ENCODE data around the gene NCOA3.

NCOA3 gene

GRCh38 chr20:47598911-47599744 lies 97.4 kb downstream of the NCOA3 start:
- peak overlapping the region in 1 of 2 donors; percentile 19 for H3K27ac Mint-ChIP-seq
- no peak overlapping the region for H3K4me3 Mint-ChIP-seq
- H3K36me3 Mint-ChIP-seq (ENCODE audit: insufficient read depth) = peaks cover 13% of the 10 kb centered on the region
- no peaks in the 10 kb centered on the region for H3K9me3 Mint-ChIP-seq
- ATAC-seq (replicated peaks) (no peak), DNase-seq (no peak)
- H3K27me3 Mint-ChIP-seq = no peaks in the 10 kb centered on the region
- peaks cover 8 to 31% of the 10 kb centered on the region in 2 donors for H3K4me1 Mint-ChIP-seq (ENCODE audit: low read depth in 2 of 2)

DNA sequence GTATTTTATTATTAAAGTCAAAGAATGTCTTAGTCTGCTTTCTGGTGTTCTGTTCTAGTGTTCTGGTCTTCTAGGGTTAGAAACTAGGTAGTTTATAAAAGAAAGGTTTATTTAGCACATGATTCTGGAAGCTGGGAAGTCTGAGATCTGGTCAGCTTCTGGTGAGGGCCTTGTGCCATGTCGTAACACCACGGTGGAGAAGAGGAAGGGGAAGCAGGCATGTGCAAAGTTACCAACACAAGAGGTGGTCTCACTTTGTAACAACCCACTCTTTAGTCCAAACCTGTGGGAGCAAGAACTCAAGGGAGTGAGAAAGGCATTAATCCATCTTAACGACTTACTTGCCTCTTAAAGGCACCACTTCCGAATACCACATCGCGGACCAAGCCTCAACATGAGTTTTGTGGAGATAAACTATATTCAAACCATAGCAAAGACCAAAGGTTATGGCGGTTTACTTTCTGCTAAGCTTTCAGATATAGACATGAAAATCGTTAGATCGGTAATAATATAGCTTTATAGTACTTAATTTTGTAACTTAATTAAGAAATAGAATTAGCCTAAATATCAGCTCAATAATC lies 99.4 kb downstream of the NCOA3 start:
- ATAC-seq (replicated peaks) (no peak), DNase-seq (no peak)
- Mint-ChIP-seq H3K36me3 (ENCODE audit: insufficient read depth) (peaks cover 10% of the 10 kb centered on the region), H3K27me3 (no peaks in the 10 kb centered on the region), H3K4me1 (ENCODE audit: low read depth in 2 of 2) (peaks cover 17 to 40% of the 10 kb centered on the region in 2 donors), H3K9me3 (no peaks in the 10 kb centered on the region), H3K4me3 (no peak overlapping the region), H3K27ac (no peak overlapping the region)

GRCh38 chr20:47603260-47603659 lies 101.6 kb downstream of the NCOA3 start:
- no peaks in the 10 kb centered on the region for H3K36me3 Mint-ChIP-seq (ENCODE audit: insufficient read depth)
- ATAC-seq (replicated peaks) (no peak), DNase-seq (no peak)
- peaks cover 25 to 50% of the 10 kb centered on the region in 2 donors for H3K4me1 Mint-ChIP-seq (ENCODE audit: low read depth in 2 of 2)
- no peak overlapping the region for H3K4me3 Mint-ChIP-seq
- no peaks in the 10 kb centered on the region for H3K9me3 Mint-ChIP-seq
- peak overlapping the region in 1 of 2 donors; percentile 85 for H3K27ac Mint-ChIP-seq
- no peaks in the 10 kb centered on the region for H3K27me3 Mint-ChIP-seq

GRCh38 chr20:47605673-47606413 lies 104.2 kb downstream of the NCOA3 start:
- Mint-ChIP-seq H3K9me3 (no peaks in the 10 kb centered on the region), H3K27me3 (no peaks in the 10 kb centered on the region), H3K36me3 (ENCODE audit: insufficient read depth) (no peaks in the 10 kb centered on the region), H3K4me3 (no peak overlapping the region), H3K4me1 (ENCODE audit: low read depth in 2 of 2) (peaks cover 30 to 51% of the 10 kb centered on the region in 2 donors), H3K27ac (peak overlapping the region; percentile 3 to 35)
- DNase-seq = no peak
- ATAC-seq (replicated peaks) = no peak

GRCh38 chr20:47606414-47606982 lies 104.8 kb downstream of the NCOA3 start:
- H3K9me3 Mint-ChIP-seq = no peaks in the 10 kb centered on the region
- H3K4me1 Mint-ChIP-seq (ENCODE audit: low read depth in 2 of 2) = peaks cover 33 to 53% of the 10 kb centered on the region in 2 donors
- DNase-seq (no peak), ATAC-seq (replicated peaks) (no peak)
- no peak overlapping the region for H3K4me3 Mint-ChIP-seq
- peak overlapping the region; percentile 16 to 35 for H3K27ac Mint-ChIP-seq
- no peaks in the 10 kb centered on the region for H3K36me3 Mint-ChIP-seq (ENCODE audit: insufficient read depth)
- no peaks in the 10 kb centered on the region for H3K27me3 Mint-ChIP-seq

DNA sequence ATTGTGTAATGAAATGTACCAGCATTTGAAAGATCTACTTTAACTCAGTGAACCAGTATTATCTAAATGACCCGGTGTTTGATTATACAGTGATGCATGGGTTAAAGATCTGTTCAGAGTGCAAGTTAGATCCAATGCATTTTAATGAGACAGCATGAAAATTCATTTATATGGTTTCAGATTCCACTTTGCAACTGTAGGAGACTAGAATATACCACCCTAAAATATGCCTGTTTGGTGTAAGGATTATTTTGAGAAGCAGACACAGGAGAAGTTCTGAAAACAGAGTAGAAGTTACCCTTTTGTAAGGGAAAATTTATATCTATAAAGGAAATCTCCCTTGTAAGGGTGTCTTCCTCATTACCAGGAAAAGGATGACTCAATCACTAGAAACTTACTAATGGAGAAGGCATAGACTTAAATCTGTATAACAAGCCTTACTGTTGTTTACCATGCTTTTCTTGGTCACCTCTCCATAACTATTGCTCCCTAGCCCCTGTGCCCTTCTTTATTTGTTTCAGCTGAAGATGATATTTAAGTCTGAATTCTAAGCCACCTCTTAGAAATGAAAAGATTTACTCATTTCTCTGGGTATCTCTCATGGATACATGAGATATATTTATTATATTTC lies 105.4 kb downstream of the NCOA3 start:
- ATAC-seq (replicated peaks) = no peak
- H3K9me3 Mint-ChIP-seq = no peaks in the 10 kb centered on the region
- DNase-seq = no peak

GRCh38 chr20:47609001-47609400 lies 107.3 kb downstream of the NCOA3 start:
- Mint-ChIP-seq H3K9me3 (no peaks in the 10 kb centered on the region), H3K36me3 (ENCODE audit: insufficient read depth) (no peaks in the 10 kb centered on the region), H3K4me3 (no peak overlapping the region), H3K27ac (peak overlapping the region; percentile 20 to 95), H3K27me3 (no peaks in the 10 kb centered on the region), H3K4me1 (ENCODE audit: low read depth in 2 of 2) (peaks cover 36 to 52% of the 10 kb centered on the region in 2 donors)
- DNase-seq (no peak), ATAC-seq (replicated peaks) (no peak)

More for the DNA sequence above, 105.4 kb downstream of the NCOA3 start:
- no peaks in the 10 kb centered on the region for H3K36me3 Mint-ChIP-seq (ENCODE audit: insufficient read depth)
- no peak overlapping the region for H3K4me3 Mint-ChIP-seq
- H3K27me3 Mint-ChIP-seq = no peaks in the 10 kb centered on the region
- peaks cover 36 to 52% of the 10 kb centered on the region in 2 donors for H3K4me1 Mint-ChIP-seq (ENCODE audit: low read depth in 2 of 2)
- peak overlapping the region; percentile 16 to 35 for H3K27ac Mint-ChIP-seq

DNA sequence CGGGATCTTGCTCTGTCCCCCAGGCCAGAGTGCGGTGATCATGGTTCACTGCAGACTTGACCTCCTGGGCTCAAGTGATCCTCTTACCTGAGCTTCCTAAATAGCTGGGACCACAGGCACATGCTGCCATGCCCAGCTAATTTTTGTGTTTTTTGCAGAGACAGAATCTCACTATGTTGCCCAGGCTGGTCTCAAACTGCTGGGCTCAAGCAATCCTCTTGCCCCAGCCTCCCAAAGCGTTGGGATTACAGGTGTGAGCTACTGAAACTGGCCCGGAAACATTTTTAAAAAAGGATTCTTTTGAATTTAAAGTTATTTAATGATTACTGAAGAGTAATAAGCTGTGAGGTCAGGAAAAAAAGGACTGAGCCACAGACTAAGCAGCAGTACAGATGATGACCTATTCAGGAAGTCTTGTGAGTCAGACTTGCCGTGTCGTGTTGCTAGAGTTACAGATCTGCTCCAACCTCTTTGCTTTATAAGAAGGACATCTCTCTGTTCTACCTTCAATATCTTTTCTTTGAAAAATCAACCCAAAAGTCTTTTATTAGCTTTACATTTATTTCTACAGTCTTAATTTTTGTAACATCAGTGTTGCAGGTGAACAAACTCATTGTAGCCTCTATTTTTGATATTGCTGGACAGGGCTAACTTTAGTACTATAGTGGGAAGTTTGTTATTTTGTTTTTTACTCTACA lies 108.7 kb downstream of the NCOA3 start:
- Mint-ChIP-seq H3K27ac (peak overlapping the region; percentile 90 to 95), H3K9me3 (no peaks in the 10 kb centered on the region), H3K36me3 (ENCODE audit: insufficient read depth) (no peaks in the 10 kb centered on the region), H3K4me3 (peak overlapping the region; percentile 27 to 34), H3K4me1 (ENCODE audit: low read depth in 2 of 2) (peaks cover 32 to 55% of the 10 kb centered on the region in 2 donors), H3K27me3 (no peaks in the 10 kb centered on the region)
- ATAC-seq (replicated peaks) (peak; percentile 91), DNase-seq (peak; percentile 5 to 23 (median 5))

- Mint-ChIP-seq H3K4me3 (peak overlapping the region; percentile 27 to 34), H3K36me3 (ENCODE audit: insufficient read depth) (no peaks in the 10 kb centered on the region), H3K9me3 (no peaks in the 10 kb centered on the region), H3K27ac (peak overlapping the region; percentile 90 to 95), H3K4me1 (ENCODE audit: low read depth in 2 of 2) (peaks cover 27 to 53% of the 10 kb centered on the region in 2 donors), H3K27me3 (no peaks in the 10 kb centered on the region)
- ATAC-seq (replicated peaks) = peak; percentile 74
- no peak for DNase-seq
Measured at GRCh38 chr20:47610945-47611250, 109.2 kb downstream of the NCOA3 start.

GRCh38 chr20:47611785-47612184 lies 110.1 kb downstream of the NCOA3 start:
- DNase-seq (no peak), ATAC-seq (replicated peaks) (no peak)
- H3K4me1 Mint-ChIP-seq (ENCODE audit: low read depth in 2 of 2) = peaks cover 23 to 50% of the 10 kb centered on the region in 2 donors
- H3K9me3 Mint-ChIP-seq = no peaks in the 10 kb centered on the region
- H3K36me3 Mint-ChIP-seq (ENCODE audit: insufficient read depth) = no peaks in the 10 kb centered on the region
- H3K27me3 Mint-ChIP-seq = no peaks in the 10 kb centered on the region
- H3K27ac Mint-ChIP-seq = peak overlapping the region in 1 of 2 donors; percentile 95
- H3K4me3 Mint-ChIP-seq = no peak overlapping the region

- H3K27ac Mint-ChIP-seq = peak overlapping the region; percentile 46 to 95
- no peaks in the 10 kb centered on the region for H3K36me3 Mint-ChIP-seq (ENCODE audit: insufficient read depth)
- DNase-seq (no peak), ATAC-seq (replicated peaks) (no peak)
- peaks cover 17 to 48% of the 10 kb centered on the region in 2 donors for H3K4me1 Mint-ChIP-seq (ENCODE audit: low read depth in 2 of 2)
- H3K9me3 Mint-ChIP-seq = no peaks in the 10 kb centered on the region
- no peak overlapping the region for H3K4me3 Mint-ChIP-seq
- no peaks in the 10 kb centered on the region for H3K27me3 Mint-ChIP-seq
Measured at GRCh38 chr20:47612670-47613069, 111.0 kb downstream of the NCOA3 start.

DNA sequence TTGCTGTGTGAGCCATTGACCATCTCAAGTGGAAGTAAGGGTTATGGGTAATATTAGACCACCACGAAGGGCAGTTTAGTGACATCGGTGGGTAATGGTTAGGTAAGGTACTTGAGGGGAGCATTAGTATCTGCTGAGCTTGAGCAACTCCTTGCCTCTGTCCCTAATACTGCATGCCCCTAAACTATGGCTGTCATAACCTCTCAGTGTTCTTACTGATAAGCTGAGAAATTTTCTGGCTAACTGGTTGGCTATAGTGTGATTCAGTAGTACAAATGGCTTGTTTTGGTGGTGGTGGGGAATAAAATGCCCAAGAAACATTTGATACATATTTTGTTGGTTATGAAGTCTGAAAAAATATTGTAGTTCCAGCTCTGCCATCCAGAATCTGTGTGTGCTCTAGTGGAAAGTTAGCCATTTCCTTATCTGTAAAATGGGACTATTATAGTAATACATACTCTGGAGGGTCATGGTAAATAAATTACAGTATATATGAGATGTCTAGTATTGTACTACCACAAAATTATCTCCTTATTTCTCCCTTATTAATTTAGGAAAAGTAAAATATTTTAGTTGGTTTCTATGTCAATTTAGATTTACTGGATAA lies 113.1 kb downstream of the NCOA3 start:
- Mint-ChIP-seq H3K27ac (no peak overlapping the region), H3K4me3 (no peak overlapping the region), H3K9me3 (no peaks in the 10 kb centered on the region), H3K27me3 (no peaks in the 10 kb centered on the region), H3K4me1 (ENCODE audit: low read depth in 2 of 2) (peaks cover 17 to 44% of the 10 kb centered on the region in 2 donors), H3K36me3 (ENCODE audit: insufficient read depth) (no peaks in the 10 kb centered on the region)
- no peak for DNase-seq
- ATAC-seq (replicated peaks) = no peak
